ENCODE measurements around the gene SPATA2L.

The SPATA2L gene

DNA sequence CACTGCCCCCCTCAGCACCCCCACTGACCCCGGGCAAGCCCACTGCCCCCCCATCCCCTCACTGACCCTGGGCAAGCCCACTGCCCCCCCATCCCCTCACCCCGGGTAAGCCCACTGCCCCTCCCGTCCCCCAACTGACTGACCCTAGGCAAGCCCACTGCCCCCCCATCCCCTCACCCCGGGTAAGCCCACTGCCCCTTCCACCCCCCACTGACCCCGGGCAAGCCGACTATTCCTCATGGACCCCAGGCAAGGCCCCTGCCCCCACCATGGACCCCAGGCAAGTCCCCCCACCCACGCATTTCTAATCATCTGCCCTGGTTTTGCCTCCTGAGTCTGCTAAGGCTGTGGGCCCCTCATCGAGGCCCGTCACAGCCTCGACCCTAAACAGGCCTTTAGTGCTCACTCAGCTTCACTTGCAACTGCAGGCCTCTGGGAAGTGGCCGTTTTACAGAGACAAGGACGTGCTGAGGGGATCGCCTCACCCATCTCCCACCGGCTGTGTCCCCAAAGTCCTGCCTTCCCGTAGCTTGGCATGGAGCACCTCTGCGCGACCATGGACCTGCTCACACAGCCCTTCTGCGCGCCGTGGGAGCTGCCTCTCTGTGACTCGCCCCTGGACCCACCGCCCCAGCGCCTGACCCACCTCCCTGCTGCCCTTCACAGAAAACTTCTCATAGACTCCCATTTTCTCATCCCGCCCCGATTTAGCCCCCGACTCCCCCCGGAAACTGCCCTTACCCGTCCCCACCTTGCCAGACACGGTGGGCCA, 15.6 kb upstream of the SPATA2L start:
- no peak for TF ChIP-seq SIN3A (IDR thresholded peaks at IDR 0.05; ENCODE audit: borderline replicate concordance, insufficient read depth, low read length)
- no peak for TF ChIP-seq POLR2AphosphoS5 (IDR thresholded peaks at IDR 0.05; ENCODE audit: low read depth, low read length)
- no peak for TF ChIP-seq FOXP2 (optimal IDR thresholded peaks at IDR 0.05; ENCODE audit: borderline replicate concordance, extremely low read depth, extremely low read length, insufficient read depth)
- no peak for TF ChIP-seq TAF1 (IDR thresholded peaks at IDR 0.05; ENCODE audit: borderline replicate concordance, insufficient read depth, low read length)
- TF ChIP-seq REST (IDR thresholded peaks at IDR 0.05; ENCODE audit: insufficient read depth in 1 of 2, low read depth in 2 of 2, low read length in 2 of 2): no peak

GRCh38 chr16:89716493-89716892, 15.0 kb upstream of the SPATA2L start:
- TF ChIP-seq REST (IDR thresholded peaks at IDR 0.05; ENCODE audit: insufficient read depth in 1 of 2, low read depth in 2 of 2, low read length in 2 of 2) (no peak), FOXP2 (optimal IDR thresholded peaks at IDR 0.05; ENCODE audit: borderline replicate concordance, extremely low read depth, extremely low read length, insufficient read depth) (no peak), POLR2AphosphoS5 (IDR thresholded peaks at IDR 0.05; ENCODE audit: low read depth, low read length) (no peak; the same call in 1 of the 2 replicates), TAF1 (IDR thresholded peaks at IDR 0.05; ENCODE audit: borderline replicate concordance, insufficient read depth, low read length) (no peak), SIN3A (IDR thresholded peaks at IDR 0.05; ENCODE audit: borderline replicate concordance, insufficient read depth, low read length) (no peak)

- TF ChIP-seq TAF1 (IDR thresholded peaks at IDR 0.05; ENCODE audit: borderline replicate concordance, insufficient read depth, low read length) (no peak), FOXP2 (optimal IDR thresholded peaks at IDR 0.05; ENCODE audit: borderline replicate concordance, extremely low read depth, extremely low read length, insufficient read depth) (no peak), POLR2AphosphoS5 (IDR thresholded peaks at IDR 0.05; ENCODE audit: low read depth, low read length) (no peak; the same call in 1 of the 2 replicates), SIN3A (IDR thresholded peaks at IDR 0.05; ENCODE audit: borderline replicate concordance, insufficient read depth, low read length) (no peak), REST (IDR thresholded peaks at IDR 0.05; ENCODE audit: insufficient read depth in 1 of 2, low read depth in 2 of 2, low read length in 2 of 2) (no peak)
These were observed 10.8 kb upstream of the SPATA2L start for GRCh38 chr16:89712274-89712781.

DNA sequence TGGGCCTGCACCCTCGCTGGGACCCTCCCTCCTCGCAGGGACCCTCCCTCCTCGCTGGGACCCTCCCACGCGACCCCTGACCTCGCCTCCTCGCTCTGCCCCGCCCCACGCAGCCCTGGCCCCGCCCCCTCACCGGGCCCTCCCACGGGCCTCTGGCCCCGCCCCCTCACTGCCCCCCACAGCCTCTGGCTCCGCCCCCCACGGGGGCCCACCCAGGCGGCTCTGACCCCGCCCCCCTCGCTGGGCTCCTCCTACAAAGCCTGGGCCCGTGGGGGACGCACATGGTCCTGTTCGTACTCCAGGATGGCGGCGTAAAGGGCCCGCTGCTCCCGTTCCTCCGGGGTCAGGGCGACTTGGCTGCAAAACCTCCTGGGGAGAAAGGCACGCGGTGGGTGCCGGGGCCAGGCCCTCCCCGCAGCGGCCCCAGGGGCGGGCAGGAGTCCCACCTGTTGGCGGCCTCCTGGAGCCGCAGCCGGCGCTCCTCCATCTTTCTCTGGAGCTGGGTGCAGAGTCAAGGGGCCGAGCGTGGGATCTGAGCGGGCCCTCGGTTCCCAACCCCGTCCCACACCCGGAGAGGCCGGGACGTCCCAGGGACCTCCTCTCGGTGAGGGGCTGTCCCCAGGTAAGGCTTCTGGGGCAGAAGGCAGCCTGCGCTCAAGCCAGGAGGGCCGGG, 10.2 kb upstream of the SPATA2L start:
- TF ChIP-seq FOXP2 (optimal IDR thresholded peaks at IDR 0.05; ENCODE audit: borderline replicate concordance, extremely low read depth, extremely low read length, insufficient read depth): peak; percentile 23
- no peak for TF ChIP-seq REST (IDR thresholded peaks at IDR 0.05; ENCODE audit: insufficient read depth in 1 of 2, low read depth in 2 of 2, low read length in 2 of 2)
- TF ChIP-seq TAF1 (IDR thresholded peaks at IDR 0.05; ENCODE audit: borderline replicate concordance, insufficient read depth, low read length): peak; percentile 72; the same call in 1 of the 2 replicates
- TF ChIP-seq SIN3A (IDR thresholded peaks at IDR 0.05; ENCODE audit: borderline replicate concordance, insufficient read depth, low read length): 0 out of 2 replicates have a peak, but pooled peaks have one; percentile 64
- peak; percentile 95 for TF ChIP-seq POLR2AphosphoS5 (IDR thresholded peaks at IDR 0.05; ENCODE audit: low read depth, low read length)

All from PFSK-1 (cell line).